H9 (cell line): ENCODE results near the gene FAF1. TPM values are rescaled to one million over a fixed set of nuclear protein-coding genes. Genes with fewer than 3 reads are reported as not detected.

ENCODE experiments used
- DNase-seq: peaks from one replicate; pipeline ENCODE4 v3.0.0-alpha.2; 2017
- H2AFZ ChIP-seq: one replicate; pipeline ENCODE4 v1.6.1; 2013; ENCODE audit warnings: mild to moderate bottlenecking, low read length, control low read depth, moderate library complexity
- H2AK5ac ChIP-seq: 2 replicates; pipeline ENCODE4 v1.6.1; 2013; ENCODE audit warnings: low read length, control low read depth, mixed read lengths; ENCODE audit not compliant: insufficient read length
- H2BK120ac ChIP-seq: one replicate; pipeline ENCODE4 v1.6.1; 2013; ENCODE audit warnings: low read depth, mild to moderate bottlenecking, low read length, control low read depth, inconsistent platforms; ENCODE audit not compliant: poor library complexity, severe bottlenecking
- H2BK12ac ChIP-seq: 2 replicates; pipeline ENCODE4 v1.6.1; 2013; ENCODE audit warnings: low read length, control low read depth, mixed read lengths, low read depth; ENCODE audit not compliant: insufficient read length
- H2BK15ac ChIP-seq: 2 replicates; pipeline ENCODE4 v1.6.1; 2013; ENCODE audit warnings: low read depth, low read length, control low read depth
- H2BK20ac ChIP-seq: one replicate; pipeline ENCODE4 v1.6.1; 2013; ENCODE audit warnings: low read depth, mild to moderate bottlenecking, low read length, control low read depth, inconsistent platforms; ENCODE audit not compliant: poor library complexity, severe bottlenecking
- H2BK5ac ChIP-seq: 2 replicates; pipeline ENCODE4 v1.6.1; 2013; ENCODE audit warnings: low read length, control low read depth, mixed read lengths; ENCODE audit not compliant: insufficient read length
- H3K14ac ChIP-seq: 2 replicates; pipeline ENCODE4 v1.6.1; 2013; ENCODE audit warnings: low read length, control low read depth; ENCODE audit not compliant: insufficient read depth
- H3K18ac ChIP-seq: 2 replicates; pipeline ENCODE4 v1.6.1; 2013; ENCODE audit warnings: low read depth, mild to moderate bottlenecking, mixed read lengths, low read length, control low read depth; ENCODE audit not compliant: insufficient read length
- H3K23ac ChIP-seq: 2 replicates; pipeline ENCODE4 v1.6.1; 2013; ENCODE audit warnings: low read length, control low read depth, mixed read lengths, low read depth; ENCODE audit not compliant: insufficient read length
- H3K23me2 ChIP-seq: 2 replicates; pipeline ENCODE4 v1.6.1; 2013; ENCODE audit warnings: low read depth, mild to moderate bottlenecking, mixed read lengths, low read length, control low read depth; ENCODE audit not compliant: insufficient read length, poor library complexity, severe bottlenecking
- H3K27ac ChIP-seq: 2 replicates; pipeline ENCODE4 v1.5.1; 2013; ENCODE audit warnings: low read length, control low read depth, mixed read lengths, low read depth; ENCODE audit not compliant: insufficient read length
- H3K27me3 ChIP-seq: 2 replicates; pipeline ENCODE4 v1.6.1; 2013; ENCODE audit warnings: low read length, control low read depth, inconsistent platforms; ENCODE audit not compliant: insufficient read depth
- H3K4ac ChIP-seq: 2 replicates; pipeline ENCODE4 v1.6.1; 2013; ENCODE audit warnings: low read depth, mild to moderate bottlenecking, control low read depth, inconsistent platforms, low read length, moderate library complexity
- H3K4me1 ChIP-seq: 2 replicates; pipeline ENCODE4 v1.6.1; 2013; ENCODE audit warnings: low read length, control low read depth, inconsistent platforms; ENCODE audit not compliant: insufficient read depth
- H3K4me2 ChIP-seq: 2 replicates; pipeline ENCODE4 v1.6.1; 2013; ENCODE audit warnings: low read length, control low read depth, mixed read lengths; ENCODE audit not compliant: insufficient read length, insufficient read depth
- H3K56ac ChIP-seq: 2 replicates; pipeline ENCODE4 v1.6.1; 2013; ENCODE audit warnings: low read depth, mild to moderate bottlenecking, mixed read lengths, low read length, control low read depth; ENCODE audit not compliant: insufficient read length
- H3K79me1 ChIP-seq: 2 replicates; pipeline ENCODE4 v1.6.1; 2013; ENCODE audit warnings: low read depth, mild to moderate bottlenecking, moderate library complexity, low read length, control low read depth, inconsistent platforms; ENCODE audit not compliant: insufficient read depth, poor library complexity, severe bottlenecking
- H3K79me2 ChIP-seq: 2 replicates; pipeline ENCODE4 v1.6.1; 2013; ENCODE audit warnings: low read length, control low read depth, inconsistent platforms; ENCODE audit not compliant: insufficient read depth
- H3K9ac ChIP-seq: 2 replicates; pipeline ENCODE4 v1.6.1; 2013; ENCODE audit warnings: low read length, control low read depth, mixed read lengths; ENCODE audit not compliant: insufficient read length; ENCODE audit errors: extremely low read depth
- H3K9me3 ChIP-seq: one replicate; pipeline ENCODE4 v1.6.1; 2013; ENCODE audit warnings: low read depth, low read length, inconsistent platforms; ENCODE audit not compliant: control insufficient read depth
- H3T11ph ChIP-seq: one replicate; pipeline ENCODE4 v1.6.1; 2013; ENCODE audit warnings: mild to moderate bottlenecking, low read length, control low read depth, inconsistent platforms
- H4K20me1 ChIP-seq: one replicate; pipeline ENCODE4 v1.6.1; 2013; ENCODE audit not compliant: control insufficient read depth, insufficient read length, insufficient read depth
- H4K5ac ChIP-seq: 2 replicates; pipeline ENCODE4 v1.6.1; 2013; ENCODE audit warnings: low read depth, mild to moderate bottlenecking, mixed read lengths, low read length, control low read depth; ENCODE audit not compliant: insufficient read length
- H4K8ac ChIP-seq: replicated peaks from 2 replicates; pipeline ENCODE4 v1.6.1; 2013; ENCODE audit warnings: low read length, control low read depth, mixed read lengths, low read depth; ENCODE audit not compliant: insufficient read length
- H4K91ac ChIP-seq: 2 replicates; pipeline ENCODE4 v1.6.1; 2013; ENCODE audit warnings: low read depth, mild to moderate bottlenecking, moderate library complexity, mixed read lengths, low read length, control low read depth; ENCODE audit not compliant: insufficient read length
- H3K27ac Mint-ChIP-seq, 3 experiments: 2 replicates in 2 of 3; 3 replicates in 1 of 3; pipeline ENCODE4 v1.8.0; 2020 to 2021; ENCODE audit warnings: mixed read lengths in 3 of 3, mild to moderate bottlenecking in 1 of 3, moderate library complexity in 1 of 3
- H3K27me3 Mint-ChIP-seq: 2 replicates; pipeline ENCODE4 v1.8.0; 2021; ENCODE audit warnings: low read depth, mild to moderate bottlenecking, moderate library complexity, mixed read lengths
- H3K36me3 Mint-ChIP-seq, 3 experiments: 2 replicates in 2 of 3; 3 replicates in 1 of 3; pipeline ENCODE4 v1.8.0; 2020 to 2021; ENCODE audit warnings: low read depth in 3 of 3, mixed read lengths in 3 of 3; ENCODE audit not compliant: insufficient read depth in 1 of 3
- H3K4me1 Mint-ChIP-seq, 2 experiments: 2 replicates each; pipeline ENCODE4 v1.8.0; 2020; ENCODE audit warnings: mixed read lengths in 2 of 2
- H3K4me3 Mint-ChIP-seq, 2 experiments: 2 replicates in 1 of 2; 3 replicates in 1 of 2; pipeline ENCODE4 v1.8.0; 2020 to 2021; ENCODE audit warnings: mild to moderate bottlenecking in 2 of 2, mixed read lengths in 2 of 2, moderate library complexity in 1 of 2
- H3K9me3 Mint-ChIP-seq, 2 experiments: 2 replicates in 1 of 2; 3 replicates in 1 of 2; pipeline ENCODE4 v1.8.0; 2020; ENCODE audit warnings: mild to moderate bottlenecking in 2 of 2, mixed read lengths in 2 of 2, moderate library complexity in 1 of 2
- CTCF ChIP-seq: fragments of 200-600 bp; sonication (generic); conservative IDR thresholded peaks from 3 replicates; pipeline ENCODE4 v1.8.0; 2021; ENCODE audit warnings: antibody characterized with exemption, mild to moderate bottlenecking
- WGBS: extraction: QIAGEN DNeasy Blood & Tissue Kit; methylation state at CpG from one replicate; pipeline ENCODE4 v1.1.7; 2013; ENCODE audit warnings: missing lambda C conversion rate, low lambda C conversion rate, mixed read lengths; ENCODE audit not compliant: insufficient read length; ENCODE audit errors: extremely low coverage; 5-methylcytosine and 5-hydroxymethylcytosine counted together
- total RNA-seq: library from RNA; stranded (reverse); gene quantifications from 2 replicates; pipeline ENCODE4 v1.2.1, GENCODE V29; 2021

The FAF1 gene
- total RNA-seq, 1 experiment from 2014 or later, result 60.8 TPM

GRCh38 chr1:50570066-50570468 is 390.0 kb downstream of the FAF1 start:
- no peak for DNase-seq
- no peak overlapping the region for H2AFZ ChIP-seq
- no peaks in the 10 kb centered on the region for H4K20me1 ChIP-seq
- H2BK120ac ChIP-seq, result no peak overlapping the region
- no peaks in the 10 kb centered on the region for H3K23me2 ChIP-seq
- no peaks in the 10 kb centered on the region for H3K79me2 ChIP-seq
- H3K4me1 ChIP-seq, result no peaks in the 10 kb centered on the region
- H3K18ac ChIP-seq, result no peak overlapping the region
- no peak overlapping the region for H2BK15ac ChIP-seq
- no peak overlapping the region for H3K27ac ChIP-seq
- no peaks in the 10 kb centered on the region for H3K79me1 ChIP-seq
- WGBS, result no CpG with 5 or more reads among the region's 7 CpGs
- no peak overlapping the region for H2BK5ac ChIP-seq
- Mint-ChIP-seq H3K4me3 (no peak overlapping the region), H3K4me1 (peaks cover 28 to 42% of the 10 kb centered on the region in 2 experiments), H3K9me3 (no peaks in the 10 kb centered on the region), H3K27ac (peak overlapping the region in 2 of 3 experiments; percentile 13 to 76; a peak in 1 of 7 replicates), H3K27me3 (no peaks in the 10 kb centered on the region), H3K36me3 (peaks cover 2 to 7% (median 4%) of the 10 kb centered on the region in 3 experiments; a peak in 2 of 7 replicates)
- no peak overlapping the region for H3K4ac ChIP-seq
- H4K91ac ChIP-seq, result no peak overlapping the region
- H4K5ac ChIP-seq, result no peak overlapping the region
- H3K9ac ChIP-seq, result no peak overlapping the region
- H2BK12ac ChIP-seq, result no peak overlapping the region
- no peak overlapping the region for H3K56ac ChIP-seq
- H3K27me3 ChIP-seq, result no peaks in the 10 kb centered on the region
- no peak for TF ChIP-seq CTCF
- H3K23ac ChIP-seq, result no peak overlapping the region
- H3K14ac ChIP-seq, result no peak overlapping the region
- H3T11ph ChIP-seq, result no peak overlapping the region
- H3K9me3 ChIP-seq, result no peaks in the 10 kb centered on the region
- no peak overlapping the region for H2BK20ac ChIP-seq
- H2AK5ac ChIP-seq, result no peak overlapping the region
- H4K8ac ChIP-seq, result no peak overlapping the region
- no peak overlapping the region for H3K4me2 ChIP-seq
